GM12891 (cell line): Measurements from ENCODE around the gene SART3.

ENCODE experiments used
- PAX5 ChIP-seq: IDR thresholded peaks from 2 replicates; pipeline ENCODE4 v1.6.1; 2011; ENCODE audit warnings: low read length, moderate library complexity, mild to moderate bottlenecking; ENCODE audit not compliant: insufficient read depth, severe bottlenecking
- POLR2A ChIP-seq: IDR thresholded peaks from 2 replicates; pipeline ENCODE4 v1.6.1; 2011; ENCODE audit warnings: low read depth, low read length, control low read depth
- POLR2AphosphoS5 ChIP-seq: IDR thresholded peaks from 2 replicates; pipeline ENCODE4 v1.6.1; 2011; ENCODE audit warnings: low read depth, low read length, control low read depth
- POU2F2 ChIP-seq: IDR thresholded peaks from 2 replicates; pipeline ENCODE4 v1.6.1; 2011; ENCODE audit warnings: low read depth, mild to moderate bottlenecking, control low read depth, low read length, moderate library complexity
- SPI1 ChIP-seq: IDR thresholded peaks from 2 replicates; pipeline ENCODE4 v1.6.1; 2011; ENCODE audit warnings: low read depth, low read length, control low read depth
- TAF1 ChIP-seq: IDR thresholded peaks from 2 replicates; pipeline ENCODE4 v1.6.1; 2011; ENCODE audit warnings: low read depth, low read length, control low read depth

DNA sequence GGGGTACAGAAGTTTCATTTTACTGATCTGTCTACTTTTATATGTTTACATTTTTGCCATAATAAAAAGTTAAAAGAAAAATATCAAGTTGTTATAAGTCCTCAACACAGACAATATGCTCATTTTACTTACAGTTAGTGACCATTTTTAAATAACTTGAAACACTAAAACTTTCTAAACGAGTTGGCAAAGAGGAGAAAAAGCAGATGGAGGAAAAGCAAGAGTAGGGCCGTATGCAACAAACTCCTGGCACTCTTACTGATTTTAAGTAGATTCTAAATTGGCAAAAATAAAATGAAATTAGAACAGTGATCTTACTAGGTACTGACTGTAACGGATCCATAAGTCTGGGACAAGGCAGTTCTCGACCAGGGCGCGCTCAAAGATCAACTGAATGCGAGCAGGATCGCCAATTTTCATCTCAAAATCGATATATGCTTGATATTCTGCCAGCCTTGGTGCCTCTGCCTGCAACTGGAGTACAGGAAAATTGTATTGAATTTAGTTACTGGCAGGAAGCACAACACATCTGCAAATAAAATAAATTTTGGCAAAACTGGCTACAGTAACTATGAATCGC lies 22.3 kb downstream of the SART3 start:
- no peak for TF ChIP-seq POLR2A
- no peak for TF ChIP-seq TAF1
- TF ChIP-seq POLR2AphosphoS5, result no peak
- no peak for TF ChIP-seq POU2F2
- TF ChIP-seq SPI1, result no peak
- no peak for TF ChIP-seq PAX5
